ENCODE data around the gene IL11. TPM values are rescaled to one million over a fixed set of nuclear protein-coding genes. Genes with fewer than 3 reads are reported as not detected.
A peak's percentile ranks its signal among the peaks of the same experiment; 100 is the strongest.
"Not testable (repeated sequence)": the region's sequence is repeated elsewhere in the genome, so short reads cannot be mapped to it uniquely, and the experiment has no call there.

IL11 gene
- total RNA-seq, 2 experiments from 2014 or later = 0.26 to 0.34 TPM

DNA sequence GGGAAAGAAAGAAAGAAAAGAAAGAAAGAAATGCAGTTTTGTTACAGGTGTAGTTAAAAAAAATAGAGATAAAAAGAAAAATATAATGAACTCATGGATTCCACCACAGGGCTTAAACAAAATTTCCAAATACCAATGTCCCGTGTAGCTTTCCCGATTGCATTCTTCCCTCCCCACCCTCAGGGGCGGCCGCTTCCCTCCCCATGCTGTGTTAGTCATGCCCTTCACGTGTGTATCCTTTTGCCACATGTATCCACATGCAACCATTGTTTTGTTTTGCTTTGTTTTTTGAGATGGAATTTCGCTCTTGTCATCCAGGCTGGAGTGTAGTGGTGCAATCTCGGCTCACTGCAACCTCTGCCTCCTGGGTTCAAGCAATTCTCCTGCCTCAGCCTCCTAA lies 34.2 kb downstream of the IL11 start:
- Mint-ChIP-seq H3K36me3 (ENCODE audit: low read depth) (peaks cover 2% of the 10 kb centered on the region), H3K4me1 (ENCODE audit: low read depth) (peaks cover 14% of the 10 kb centered on the region), H3K27ac (no peak overlapping the region), H3K4me3 (no peak overlapping the region), H3K27me3 (ENCODE audit: low read depth) (peaks cover 19% of the 10 kb centered on the region), H3K9me3 (ENCODE audit: insufficient read depth) (no peaks in the 10 kb centered on the region)
- POLR2A ChIA-PET = no interaction called here
- CTCF ChIA-PET = interaction anchor here (1.1 kb wide), 1 partner anchor 48 kb away, joined by 3 read pairs; the partner anchor contains the start of gene TMEM238
- DNase-seq (no peak), ATAC-seq (no peak)

DNA sequence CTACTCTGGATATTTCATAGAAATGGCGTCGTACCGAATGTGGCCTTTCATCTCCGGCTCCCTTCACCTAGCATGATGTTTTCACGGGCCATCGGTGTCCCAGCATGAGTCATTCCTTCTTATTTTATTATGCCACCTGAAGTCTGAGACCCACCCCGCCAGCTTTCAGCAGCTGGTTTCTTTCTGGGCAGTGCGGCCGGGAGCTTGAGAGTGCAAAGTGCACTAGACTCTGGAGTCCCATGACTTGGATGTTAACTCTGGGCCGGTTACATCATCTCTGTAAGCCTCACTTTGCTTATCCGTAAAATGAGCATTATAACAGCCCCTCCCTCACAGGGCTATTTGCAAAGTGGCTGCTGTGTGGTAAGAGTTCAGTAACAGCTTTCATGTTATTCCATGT lies 36.4 kb downstream of the IL11 start:
- Mint-ChIP-seq H3K27me3 (ENCODE audit: low read depth) (peaks cover 21% of the 10 kb centered on the region), H3K27ac (no peak overlapping the region), H3K4me1 (ENCODE audit: low read depth) (peaks cover 10% of the 10 kb centered on the region), H3K36me3 (ENCODE audit: low read depth) (no peaks in the 10 kb centered on the region), H3K4me3 (no peak overlapping the region), H3K9me3 (ENCODE audit: insufficient read depth) (no peaks in the 10 kb centered on the region)
- CTCF ChIA-PET = no interaction called here
- ATAC-seq (no peak), DNase-seq (no peak)
- POLR2A ChIA-PET = no interaction called here

DNA sequence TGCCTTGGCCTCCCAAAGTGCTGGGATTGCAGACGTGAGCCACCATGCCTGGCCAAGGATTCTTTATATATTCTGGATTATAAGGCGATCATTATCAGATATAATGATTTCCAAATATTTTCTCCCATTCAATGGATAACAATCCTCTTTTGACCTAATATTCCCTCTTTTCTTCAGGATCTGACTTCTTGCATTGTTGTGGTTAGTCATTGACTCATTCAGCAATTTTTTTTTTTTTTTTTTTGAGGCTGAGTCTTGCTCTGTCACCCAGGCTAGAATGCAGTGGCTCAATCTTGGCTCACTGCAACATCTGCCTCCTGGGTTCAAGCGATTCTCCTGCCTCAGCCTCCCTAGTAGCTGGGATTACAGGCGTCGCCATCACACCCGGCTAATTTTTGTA lies 40.5 kb downstream of the IL11 start:
- CTCF ChIA-PET = interaction anchor here (1.2 kb wide), 1 partner anchor 10 kb away, joined by 3 read pairs; the partner anchor contains the start of gene KMT5C
- peaks cover 14% of the 10 kb centered on the region for H3K27me3 Mint-ChIP-seq (ENCODE audit: low read depth)
- H3K9me3 Mint-ChIP-seq (ENCODE audit: insufficient read depth); H3K4me1 Mint-ChIP-seq (ENCODE audit: low read depth); ATAC-seq; H3K36me3 Mint-ChIP-seq (ENCODE audit: low read depth); DNase-seq; H3K27ac Mint-ChIP-seq; POLR2A ChIA-PET; H3K4me3 Mint-ChIP-seq: not testable (repeated sequence)

DNA sequence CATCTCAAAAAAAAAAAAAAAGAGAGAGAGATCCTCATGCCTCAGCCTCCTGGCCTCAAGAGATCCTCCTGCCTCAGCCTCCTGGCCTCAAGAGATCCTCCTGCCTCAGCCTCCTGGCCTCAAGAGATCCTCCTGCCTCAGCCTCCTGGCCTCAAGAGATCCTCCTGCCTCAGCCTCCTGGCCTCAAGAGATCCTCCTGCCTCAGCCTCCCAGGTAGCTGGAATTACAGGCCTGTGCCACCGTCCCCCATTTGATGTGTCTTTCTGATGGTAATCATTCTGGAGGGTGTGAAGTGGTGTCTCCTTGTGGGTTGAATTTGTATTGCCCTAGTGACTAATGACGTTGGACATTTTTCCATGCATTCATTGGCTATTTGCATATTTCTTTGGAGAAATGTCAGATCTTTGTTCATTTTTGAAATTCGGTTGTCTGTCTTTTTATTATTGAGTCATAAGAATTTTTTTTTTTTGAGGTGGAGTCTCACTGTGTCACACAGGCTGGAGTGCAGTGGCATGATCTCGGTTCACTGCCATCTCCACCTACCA lies 41.4 kb downstream of the IL11 start:
- H3K27ac Mint-ChIP-seq; H3K4me1 Mint-ChIP-seq (ENCODE audit: low read depth); H3K9me3 Mint-ChIP-seq (ENCODE audit: insufficient read depth); ATAC-seq; DNase-seq; H3K36me3 Mint-ChIP-seq (ENCODE audit: low read depth); H3K4me3 Mint-ChIP-seq; POLR2A ChIA-PET; CTCF ChIA-PET: not testable (repeated sequence)
- peaks cover 12% of the 10 kb centered on the region for H3K27me3 Mint-ChIP-seq (ENCODE audit: low read depth)

DNA sequence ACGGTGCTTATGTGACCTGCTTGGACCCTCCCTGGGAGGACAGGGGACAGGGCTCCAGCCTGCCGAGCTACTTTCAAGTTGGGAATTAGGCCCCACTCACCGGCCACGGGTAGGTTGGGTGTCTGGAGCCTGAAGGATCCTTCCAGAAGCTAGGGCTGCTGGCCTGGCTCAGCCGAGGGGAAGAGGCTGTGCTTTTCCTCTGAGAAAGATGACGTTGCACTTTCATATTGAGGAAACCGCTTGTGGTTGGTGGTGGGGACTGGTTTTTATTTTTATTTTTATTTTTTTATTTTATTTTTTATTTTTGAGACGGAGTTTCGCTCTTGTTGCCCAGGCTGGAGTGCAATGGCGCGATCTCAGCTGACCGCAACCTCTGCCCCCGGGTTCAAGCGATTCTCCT lies 45.1 kb downstream of the IL11 start, which contains the start of gene TMEM150B:
Gene TMEM150B, minus strand, starts transcription at position 170 of the 400 bp plus-strand sequence. CDS start 4,305 bp downstream, outside the sequence.
- H3K36me3 Mint-ChIP-seq (ENCODE audit: low read depth) = no peaks in the 10 kb centered on the region
- no peak within 1 kb of the TSS for H3K4me3 Mint-ChIP-seq
- peak within 1 kb of the TSS; percentile 48 for H3K27ac Mint-ChIP-seq
- peaks cover 18% of the 10 kb centered on the region for H3K4me1 Mint-ChIP-seq (ENCODE audit: low read depth)
- ATAC-seq (peak; percentile 40), DNase-seq (no peak)
- peaks cover 4% of the 10 kb centered on the region for H3K27me3 Mint-ChIP-seq (ENCODE audit: low read depth)
- H3K9me3 Mint-ChIP-seq (ENCODE audit: insufficient read depth) = no peaks in the 10 kb centered on the region
- ChIA-PET POLR2A (no interaction called here), CTCF (no interaction called here)

DNA sequence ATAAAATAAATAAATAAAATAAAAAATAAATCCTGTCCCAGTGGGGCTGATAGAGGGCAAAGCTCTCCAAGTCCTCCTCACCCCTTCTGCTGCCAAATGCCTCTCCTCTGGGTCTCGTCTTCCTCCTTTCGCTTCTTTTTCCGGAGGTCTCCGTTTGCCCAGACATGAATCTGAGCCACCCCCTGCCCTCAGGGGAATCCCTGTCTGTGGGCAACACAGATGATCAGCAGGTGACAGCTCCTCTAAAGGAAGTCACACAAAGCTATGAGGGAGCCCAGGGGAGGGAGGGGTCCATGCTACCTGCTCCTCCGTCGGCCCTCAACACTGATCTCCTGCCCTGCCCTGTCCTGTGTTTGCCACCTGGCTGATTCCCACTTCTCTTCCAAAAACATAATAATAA lies 45.6 kb downstream of the IL11 start:
- ATAC-seq (peak; percentile 18), DNase-seq (no peak)
- peaks cover 4% of the 10 kb centered on the region for H3K27me3 Mint-ChIP-seq (ENCODE audit: low read depth)
- ChIA-PET CTCF (no interaction called here), POLR2A (interaction anchor here (0.6 kb wide), 1 partner anchor 7 kb away, joined by 3 read pairs; no protein-coding TSS in a partner anchor)
- no peak overlapping the region for H3K27ac Mint-ChIP-seq
- no peaks in the 10 kb centered on the region for H3K9me3 Mint-ChIP-seq (ENCODE audit: insufficient read depth)
- H3K36me3 Mint-ChIP-seq (ENCODE audit: low read depth) = no peaks in the 10 kb centered on the region
- H3K4me1 Mint-ChIP-seq (ENCODE audit: low read depth) = peaks cover 18% of the 10 kb centered on the region
- H3K4me3 Mint-ChIP-seq = no peak overlapping the region

DNA sequence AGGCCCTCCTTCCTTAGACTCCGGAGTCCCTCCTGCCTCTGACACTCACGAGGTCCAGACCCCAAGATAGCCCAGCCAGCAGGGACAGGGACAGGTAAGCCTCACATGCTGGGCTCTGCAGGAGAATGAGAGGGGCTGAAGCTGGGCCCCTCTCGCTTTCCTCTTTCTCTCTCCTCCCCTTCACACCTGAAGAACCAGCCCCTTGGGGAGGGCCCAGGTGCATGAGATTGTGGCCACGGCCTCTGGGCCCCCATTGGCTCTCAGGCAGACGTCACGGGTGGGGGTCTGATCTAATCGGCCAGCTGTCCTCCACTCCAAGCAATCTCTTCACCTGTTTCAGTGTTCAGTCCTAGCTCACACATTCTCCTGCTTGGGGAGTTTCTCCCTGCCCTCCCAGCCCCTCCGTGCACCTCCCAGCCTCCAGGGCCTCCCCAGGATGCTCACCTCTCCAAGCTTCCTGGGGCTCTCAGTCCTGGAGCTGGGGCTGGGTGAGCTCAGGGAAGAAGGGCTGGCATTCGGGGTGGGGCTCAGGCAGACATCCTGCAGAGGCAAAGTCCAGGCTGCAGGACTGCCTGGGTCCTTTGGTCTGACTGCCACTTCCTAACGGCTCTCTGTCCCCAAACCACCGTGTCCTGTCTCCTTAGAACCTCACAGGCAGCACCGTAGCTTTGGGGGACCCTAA lies 47.9 kb downstream of the IL11 start:
- Mint-ChIP-seq H3K27me3 (ENCODE audit: low read depth) (no peaks in the 10 kb centered on the region), H3K36me3 (ENCODE audit: low read depth) (no peaks in the 10 kb centered on the region), H3K4me1 (ENCODE audit: low read depth) (peaks cover 18% of the 10 kb centered on the region), H3K27ac (no peak overlapping the region), H3K4me3 (no peak overlapping the region), H3K9me3 (ENCODE audit: insufficient read depth) (no peaks in the 10 kb centered on the region)
- no peak for ATAC-seq
- CTCF ChIA-PET = interaction anchor here (1.4 to 3.4 kb wide), 2 partner anchors 17 to 20 kb away, joined by 6 to 27 read pairs; partner anchors contain the start of gene KMT5C
- POLR2A ChIA-PET = interaction anchor here (0.7 to 1.1 kb wide), 2 partner anchors 9 to 85 kb away, joined by 3 read pairs; no protein-coding TSS in a partner anchor
- no peak for DNase-seq

DNA sequence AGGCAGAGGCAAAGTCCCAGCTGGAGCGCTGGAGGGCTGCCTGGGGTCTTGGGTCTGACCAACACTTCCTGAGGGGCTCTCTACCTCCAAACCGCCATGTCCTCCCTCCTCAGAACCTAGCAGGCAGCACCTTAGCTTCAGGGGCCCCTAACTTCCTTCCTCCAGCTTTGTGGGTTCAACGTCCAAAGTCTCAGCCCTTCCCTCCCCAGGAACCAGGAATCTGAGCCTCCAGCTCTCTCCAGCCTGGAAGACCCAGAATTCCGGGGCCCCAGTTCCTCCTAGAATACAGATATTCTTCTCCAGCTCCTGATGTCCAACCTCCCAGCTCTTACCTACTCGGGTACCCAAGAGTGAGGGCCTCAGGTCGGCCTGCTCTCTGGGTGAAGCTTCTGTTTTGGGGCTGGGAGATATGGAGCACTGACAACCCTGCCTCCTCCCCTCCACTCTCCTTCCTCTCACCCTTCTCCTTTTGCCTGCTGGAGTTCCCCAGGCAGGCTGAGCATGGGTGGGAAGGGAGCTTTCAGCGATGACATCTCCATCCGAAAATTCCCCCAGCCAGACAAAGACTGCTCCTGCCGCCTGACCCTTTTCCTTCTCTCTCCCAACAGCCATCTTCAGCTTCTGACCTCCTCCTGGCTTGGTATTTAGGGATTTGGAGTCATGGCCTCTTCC lies 48.7 kb downstream of the IL11 start:
- H3K27ac Mint-ChIP-seq = no peak overlapping the region
- no peaks in the 10 kb centered on the region for H3K27me3 Mint-ChIP-seq (ENCODE audit: low read depth)
- H3K4me3 Mint-ChIP-seq = no peak overlapping the region
- no peaks in the 10 kb centered on the region for H3K9me3 Mint-ChIP-seq (ENCODE audit: insufficient read depth)
- CTCF ChIA-PET = interaction anchor here (1.0 to 3.4 kb wide), 3 partner anchors 18 to 29 kb away, joined by 3 to 27 read pairs (median 6); partner anchors contain the start of gene KMT5C
- peaks cover 18% of the 10 kb centered on the region for H3K4me1 Mint-ChIP-seq (ENCODE audit: low read depth)
- POLR2A ChIA-PET = interaction anchor here (0.7 kb wide), 1 partner anchor 85 kb away, joined by 3 read pairs; no protein-coding TSS in a partner anchor
- ATAC-seq (no peak), DNase-seq (no peak)
- H3K36me3 Mint-ChIP-seq (ENCODE audit: low read depth) = no peaks in the 10 kb centered on the region

DNA sequence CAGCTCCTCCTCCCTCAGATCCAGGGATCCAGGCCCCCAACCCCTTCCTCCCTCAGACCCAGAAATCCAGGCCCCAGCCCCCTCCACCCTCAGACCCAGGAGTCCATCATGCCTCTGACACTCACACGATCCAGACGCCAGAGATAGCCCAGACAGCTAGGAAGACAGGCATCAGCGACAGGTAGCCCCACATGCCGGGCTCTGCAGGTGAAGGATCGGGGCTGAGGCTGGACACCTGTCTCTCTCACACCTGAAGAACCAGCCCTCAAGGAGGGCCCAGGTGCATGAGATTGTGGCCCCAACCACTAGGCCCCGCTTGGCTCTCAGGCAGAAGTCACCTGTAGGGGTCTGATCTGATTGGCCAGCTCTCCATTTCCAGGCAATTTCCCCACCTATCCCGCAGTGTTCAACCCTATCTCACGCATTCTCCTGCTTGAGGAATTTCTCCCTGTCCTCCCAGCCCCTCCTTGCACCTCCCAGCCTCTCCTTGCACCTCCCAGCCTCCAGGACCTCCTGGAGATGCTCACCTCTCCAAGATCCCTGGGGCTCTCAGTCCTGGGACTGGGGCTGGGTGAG lies 49.3 kb downstream of the IL11 start:
- DNase-seq (no peak), ATAC-seq (no peak)
- Mint-ChIP-seq H3K9me3 (ENCODE audit: insufficient read depth) (no peaks in the 10 kb centered on the region), H3K27me3 (ENCODE audit: low read depth) (no peaks in the 10 kb centered on the region), H3K36me3 (ENCODE audit: low read depth) (no peaks in the 10 kb centered on the region), H3K27ac (no peak overlapping the region), H3K4me3 (no peak overlapping the region), H3K4me1 (ENCODE audit: low read depth) (peaks cover 18% of the 10 kb centered on the region)
- CTCF ChIA-PET = interaction anchor here (1.0 to 3.4 kb wide), 2 partner anchors 19 to 29 kb away, joined by 3 to 27 read pairs; no protein-coding TSS in a partner anchor
- POLR2A ChIA-PET = no interaction called here

DNA sequence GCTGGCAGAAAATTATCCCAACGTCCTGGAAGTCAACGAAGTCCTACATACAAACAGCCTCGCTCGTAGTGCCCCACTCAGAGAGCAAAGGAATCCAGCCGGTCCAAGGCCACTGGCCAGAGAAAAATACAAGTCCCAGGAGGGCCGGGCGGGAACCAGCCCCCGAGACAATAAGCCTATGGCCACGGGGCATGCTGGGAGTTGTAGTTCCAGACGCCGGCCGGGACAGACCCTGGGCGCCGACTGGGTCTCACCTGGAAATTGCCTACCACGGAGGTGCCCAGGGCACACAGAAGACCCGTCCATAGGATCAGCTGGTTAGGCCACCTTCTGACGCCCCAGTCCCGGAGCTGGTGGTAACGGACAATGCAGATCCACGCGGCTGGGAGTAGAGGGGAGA lies 50.5 kb downstream of the IL11 start:
- CTCF ChIA-PET = interaction anchor here (3.4 kb wide), 1 partner anchor 17 kb away, joined by 27 read pairs; no protein-coding TSS in a partner anchor
- no peak overlapping the region for H3K27ac Mint-ChIP-seq
- no peak for DNase-seq
- POLR2A ChIA-PET = no interaction called here
- ATAC-seq = no peak
- H3K4me3 Mint-ChIP-seq = no peak overlapping the region
- no peaks in the 10 kb centered on the region for H3K36me3 Mint-ChIP-seq (ENCODE audit: low read depth)
- no peaks in the 10 kb centered on the region for H3K27me3 Mint-ChIP-seq (ENCODE audit: low read depth)
- H3K9me3 Mint-ChIP-seq (ENCODE audit: insufficient read depth) = no peaks in the 10 kb centered on the region
- H3K4me1 Mint-ChIP-seq (ENCODE audit: low read depth) = peaks cover 14% of the 10 kb centered on the region

DNA sequence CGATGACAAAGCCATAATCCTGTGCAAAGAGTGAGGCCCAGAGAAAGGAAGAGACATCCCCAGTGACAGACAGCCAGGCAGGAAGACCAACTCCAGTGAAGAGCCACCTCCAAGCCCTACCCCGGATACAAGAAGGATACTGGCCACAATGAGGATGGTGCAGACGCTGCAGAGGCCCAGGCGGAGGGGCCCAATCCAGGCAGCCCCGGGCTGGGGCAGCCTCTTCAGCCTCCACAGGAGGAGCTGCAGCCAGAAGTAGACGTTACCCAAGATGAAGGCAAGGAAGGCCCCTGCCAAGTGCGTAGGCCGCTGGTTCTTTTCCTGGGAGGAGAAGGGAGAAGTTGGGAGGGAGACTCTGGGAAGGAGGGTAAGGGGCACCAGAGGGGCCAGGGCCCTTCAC lies 53.6 kb downstream of the IL11 start:
- ChIA-PET CTCF (interaction anchor here (1.0 kb wide), 1 partner anchor 15 kb away, joined by 3 read pairs; no protein-coding TSS in a partner anchor), POLR2A (no interaction called here)
- Mint-ChIP-seq H3K9me3 (ENCODE audit: insufficient read depth) (no peaks in the 10 kb centered on the region), H3K27me3 (ENCODE audit: low read depth) (no peaks in the 10 kb centered on the region), H3K27ac (no peak overlapping the region), H3K36me3 (ENCODE audit: low read depth) (no peaks in the 10 kb centered on the region), H3K4me1 (ENCODE audit: low read depth) (peaks cover 8% of the 10 kb centered on the region), H3K4me3 (no peak overlapping the region)
- ATAC-seq = no peak
- DNase-seq = no peak
